ENCODE results near the gene DOCK11.

DOCK11 gene

GRCh38 chrX:118540342-118540741, 44.7 kb downstream of the DOCK11 start:
- H3K27me3 ChIP-seq (ENCODE audit: insufficient read depth, poor library complexity, severe bottlenecking), result no peaks in the 10 kb centered on the region
- no peak overlapping the region for H3K4me3 ChIP-seq (replicated peaks; ENCODE audit: insufficient read depth, low read length)
- TF ChIP-seq SPI1 (IDR thresholded peaks at IDR 0.05; ENCODE audit: borderline replicate concordance, low read depth) (no peak), GABPA (IDR thresholded peaks at IDR 0.05; ENCODE audit: low read depth) (no peak), POLR2AphosphoS5 (IDR thresholded peaks at IDR 0.05; ENCODE audit: low read depth) (no peak), REST (IDR thresholded peaks at IDR 0.05; ENCODE audit: insufficient replicate concordance, low read depth) (no peak)
- TF ChIP-seq, protein P1, sequence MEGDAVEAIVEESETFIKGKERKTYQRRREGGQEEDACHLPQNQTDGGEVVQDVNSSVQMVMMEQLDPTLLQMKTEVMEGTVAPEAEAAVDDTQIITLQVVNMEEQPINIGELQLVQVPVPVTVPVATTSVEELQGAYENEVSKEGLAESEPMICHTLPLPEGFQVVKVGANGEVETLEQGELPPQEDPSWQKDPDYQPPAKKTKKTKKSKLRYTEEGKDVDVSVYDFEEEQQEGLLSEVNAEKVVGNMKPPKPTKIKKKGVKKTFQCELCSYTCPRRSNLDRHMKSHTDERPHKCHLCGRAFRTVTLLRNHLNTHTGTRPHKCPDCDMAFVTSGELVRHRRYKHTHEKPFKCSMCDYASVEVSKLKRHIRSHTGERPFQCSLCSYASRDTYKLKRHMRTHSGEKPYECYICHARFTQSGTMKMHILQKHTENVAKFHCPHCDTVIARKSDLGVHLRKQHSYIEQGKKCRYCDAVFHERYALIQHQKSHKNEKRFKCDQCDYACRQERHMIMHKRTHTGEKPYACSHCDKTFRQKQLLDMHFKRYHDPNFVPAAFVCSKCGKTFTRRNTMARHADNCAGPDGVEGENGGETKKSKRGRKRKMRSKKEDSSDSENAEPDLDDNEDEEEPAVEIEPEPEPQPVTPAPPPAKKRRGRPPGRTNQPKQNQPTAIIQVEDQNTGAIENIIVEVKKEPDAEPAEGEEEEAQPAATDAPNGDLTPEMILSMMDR (IDR thresholded peaks at IDR 0.05; ENCODE audit: insufficient read depth, low read length), result no peak
- DNase-seq (ENCODE audit: low read depth in 1 of 2, low spot score in 1 of 2), result no peak
- H3K27ac ChIP-seq (replicated peaks), result no peak overlapping the region

- Histone ChIP-seq H3K27ac (replicated peaks) (no peak overlapping the region), H3K4me3 (replicated peaks; ENCODE audit: insufficient read depth, low read length) (no peak overlapping the region), H3K27me3 (ENCODE audit: insufficient read depth, poor library complexity, severe bottlenecking) (no peaks in the 10 kb centered on the region)
- no peak for TF ChIP-seq SPI1 (IDR thresholded peaks at IDR 0.05; ENCODE audit: borderline replicate concordance, low read depth)
- TF ChIP-seq GABPA (IDR thresholded peaks at IDR 0.05; ENCODE audit: low read depth), result no peak
- TF ChIP-seq POLR2AphosphoS5 (IDR thresholded peaks at IDR 0.05; ENCODE audit: low read depth), result no peak
- TF ChIP-seq, protein P1 (IDR thresholded peaks at IDR 0.05; ENCODE audit: insufficient read depth, low read length), result no peak
- no peak for TF ChIP-seq REST (IDR thresholded peaks at IDR 0.05; ENCODE audit: insufficient replicate concordance, low read depth)
- DNase-seq (ENCODE audit: low read depth in 1 of 2, low spot score in 1 of 2), result no peak
These were observed 45.9 kb downstream of the DOCK11 start for GRCh38 chrX:118541482-118541881.

- no peak for DNase-seq (ENCODE audit: low read depth in 1 of 2, low spot score in 1 of 2)
- H3K27ac ChIP-seq (replicated peaks), result no peak overlapping the region
- no peak overlapping the region for H3K4me3 ChIP-seq (replicated peaks; ENCODE audit: insufficient read depth, low read length)
- H3K27me3 ChIP-seq (ENCODE audit: insufficient read depth, poor library complexity, severe bottlenecking), result no peaks in the 10 kb centered on the region
- no peak for TF ChIP-seq GABPA (IDR thresholded peaks at IDR 0.05; ENCODE audit: low read depth)
- TF ChIP-seq, protein P1 (IDR thresholded peaks at IDR 0.05; ENCODE audit: insufficient read depth, low read length), result no peak
- TF ChIP-seq SPI1 (IDR thresholded peaks at IDR 0.05; ENCODE audit: borderline replicate concordance, low read depth), result no peak
- TF ChIP-seq POLR2AphosphoS5 (IDR thresholded peaks at IDR 0.05; ENCODE audit: low read depth), result no peak
- no peak for TF ChIP-seq REST (IDR thresholded peaks at IDR 0.05; ENCODE audit: insufficient replicate concordance, low read depth)
These were observed 49.9 kb downstream of the DOCK11 start for GRCh38 chrX:118545510-118545909.
